ENCODE measurements around the gene CCDC177.

The CCDC177 gene

DNA sequence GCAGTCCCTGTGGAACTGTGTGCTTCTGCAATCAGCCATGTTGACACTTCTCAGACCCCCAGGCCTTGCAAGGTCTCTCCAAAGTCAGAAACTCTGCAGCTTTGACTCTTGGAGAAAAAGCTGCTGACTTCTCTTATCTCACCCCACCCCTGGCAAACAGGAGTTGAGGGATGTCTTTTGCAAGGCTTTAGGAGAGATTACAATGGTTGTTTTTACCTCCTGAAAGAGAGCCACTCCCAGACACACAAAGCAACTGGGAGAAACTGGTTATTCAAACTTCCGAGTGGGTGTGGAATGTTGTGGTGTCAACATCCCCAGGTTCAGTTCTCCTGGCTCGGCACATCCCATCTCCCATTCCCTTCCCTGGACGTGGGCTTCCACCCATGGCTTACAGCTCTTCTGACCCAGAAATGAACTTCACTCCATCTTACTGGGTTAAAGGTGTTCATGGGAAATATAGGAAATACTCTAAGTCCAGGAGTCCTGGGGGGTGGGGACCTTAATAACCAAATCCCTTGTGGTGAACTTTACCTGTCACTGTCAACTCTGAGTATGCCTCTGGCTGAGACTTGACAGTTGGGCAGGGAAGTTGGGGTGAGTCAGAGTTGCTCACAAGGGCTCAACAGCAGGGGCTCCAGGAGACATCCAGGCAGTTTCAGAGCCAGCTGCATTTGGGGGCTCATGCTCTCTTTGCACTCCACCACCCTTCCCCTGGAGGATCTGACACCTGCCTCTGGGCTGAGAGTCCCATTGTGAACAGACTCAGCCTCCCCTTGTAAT, 41.9 kb downstream of the CCDC177 start:
- no peak overlapping the region for H3K4me3 ChIP-seq (replicated peaks; ENCODE audit: low read depth, low read length)
- DNase-seq (ENCODE audit: extremely low read depth, low read depth) = no peak
- TF ChIP-seq, protein P1, sequence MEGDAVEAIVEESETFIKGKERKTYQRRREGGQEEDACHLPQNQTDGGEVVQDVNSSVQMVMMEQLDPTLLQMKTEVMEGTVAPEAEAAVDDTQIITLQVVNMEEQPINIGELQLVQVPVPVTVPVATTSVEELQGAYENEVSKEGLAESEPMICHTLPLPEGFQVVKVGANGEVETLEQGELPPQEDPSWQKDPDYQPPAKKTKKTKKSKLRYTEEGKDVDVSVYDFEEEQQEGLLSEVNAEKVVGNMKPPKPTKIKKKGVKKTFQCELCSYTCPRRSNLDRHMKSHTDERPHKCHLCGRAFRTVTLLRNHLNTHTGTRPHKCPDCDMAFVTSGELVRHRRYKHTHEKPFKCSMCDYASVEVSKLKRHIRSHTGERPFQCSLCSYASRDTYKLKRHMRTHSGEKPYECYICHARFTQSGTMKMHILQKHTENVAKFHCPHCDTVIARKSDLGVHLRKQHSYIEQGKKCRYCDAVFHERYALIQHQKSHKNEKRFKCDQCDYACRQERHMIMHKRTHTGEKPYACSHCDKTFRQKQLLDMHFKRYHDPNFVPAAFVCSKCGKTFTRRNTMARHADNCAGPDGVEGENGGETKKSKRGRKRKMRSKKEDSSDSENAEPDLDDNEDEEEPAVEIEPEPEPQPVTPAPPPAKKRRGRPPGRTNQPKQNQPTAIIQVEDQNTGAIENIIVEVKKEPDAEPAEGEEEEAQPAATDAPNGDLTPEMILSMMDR (IDR thresholded peaks at IDR 0.05; ENCODE audit: low read depth, low read length, missing control alignments) = no peak

DNA sequence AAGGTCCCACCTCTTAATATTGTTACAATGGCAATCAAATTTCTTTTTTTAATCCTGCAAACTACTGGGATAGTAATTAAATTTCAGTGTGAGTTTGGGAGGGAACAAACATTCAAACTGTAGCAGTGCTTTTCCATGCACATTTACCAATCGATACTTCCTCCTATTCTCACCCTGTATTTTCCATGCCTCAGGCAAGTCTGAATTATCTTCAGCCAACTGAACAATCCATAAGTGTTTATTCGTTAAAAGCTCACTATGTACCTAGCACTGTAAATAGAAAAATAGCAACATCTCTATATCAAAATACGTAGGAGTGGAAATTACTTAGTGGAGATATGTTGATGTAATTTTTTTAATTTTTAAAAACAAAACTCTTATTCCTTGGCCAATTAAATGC, 43.5 kb downstream of the CCDC177 start:
- TF ChIP-seq, protein P1 (IDR thresholded peaks at IDR 0.05; ENCODE audit: low read depth, low read length, missing control alignments) = no peak
- H3K4me3 ChIP-seq (replicated peaks; ENCODE audit: low read depth, low read length) = no peak overlapping the region
- DNase-seq (ENCODE audit: extremely low read depth, low read depth) = no peak

DNA sequence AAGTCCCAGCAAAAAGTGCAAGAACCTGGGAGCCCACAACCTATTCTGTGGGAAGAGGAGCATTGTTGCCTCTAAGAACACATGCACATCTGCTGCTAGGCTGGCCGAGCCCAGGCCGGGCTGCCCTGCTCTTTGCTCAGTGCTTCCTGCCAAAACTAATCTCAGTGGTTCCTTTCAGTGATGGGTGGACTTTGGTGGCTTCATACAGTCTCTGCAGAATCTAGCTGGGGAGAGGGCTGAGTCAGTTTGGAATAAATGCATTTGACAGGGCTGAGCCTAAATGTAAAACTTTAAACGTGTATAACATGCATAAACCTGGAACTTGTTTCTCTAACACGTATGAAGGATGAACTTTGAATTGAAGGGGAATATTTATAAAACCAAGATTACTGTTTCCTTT, 44.6 kb downstream of the CCDC177 start:
- no peak overlapping the region for H3K4me3 ChIP-seq (replicated peaks; ENCODE audit: low read depth, low read length)
- TF ChIP-seq, protein P1 (IDR thresholded peaks at IDR 0.05; ENCODE audit: low read depth, low read length, missing control alignments) = no peak
- no peak for DNase-seq (ENCODE audit: extremely low read depth, low read depth)

DNA sequence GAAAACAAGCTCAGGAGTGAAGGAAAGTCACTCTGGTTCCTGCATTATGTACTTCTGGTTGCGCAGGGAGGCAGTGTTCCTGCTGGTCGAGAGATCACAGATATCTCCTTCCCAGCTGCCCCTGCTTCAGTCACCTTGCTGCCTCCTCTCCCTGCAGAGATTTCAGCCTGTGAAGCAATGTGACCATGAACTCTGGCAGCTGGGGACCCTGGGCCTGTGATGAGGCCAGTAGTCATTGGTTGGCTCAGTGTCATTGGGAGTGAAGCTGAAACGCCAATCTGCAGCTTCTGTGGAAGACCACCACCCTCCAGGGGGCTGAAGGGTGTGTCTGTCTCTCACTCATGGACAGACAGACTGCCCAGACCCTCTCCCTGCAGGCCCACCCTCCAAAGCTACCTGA, 45.1 kb downstream of the CCDC177 start:
- H3K4me3 ChIP-seq (replicated peaks; ENCODE audit: low read depth, low read length) = no peak overlapping the region
- TF ChIP-seq, protein P1 (IDR thresholded peaks at IDR 0.05; ENCODE audit: low read depth, low read length, missing control alignments) = no peak
- DNase-seq (ENCODE audit: extremely low read depth, low read depth) = no peak

DNA sequence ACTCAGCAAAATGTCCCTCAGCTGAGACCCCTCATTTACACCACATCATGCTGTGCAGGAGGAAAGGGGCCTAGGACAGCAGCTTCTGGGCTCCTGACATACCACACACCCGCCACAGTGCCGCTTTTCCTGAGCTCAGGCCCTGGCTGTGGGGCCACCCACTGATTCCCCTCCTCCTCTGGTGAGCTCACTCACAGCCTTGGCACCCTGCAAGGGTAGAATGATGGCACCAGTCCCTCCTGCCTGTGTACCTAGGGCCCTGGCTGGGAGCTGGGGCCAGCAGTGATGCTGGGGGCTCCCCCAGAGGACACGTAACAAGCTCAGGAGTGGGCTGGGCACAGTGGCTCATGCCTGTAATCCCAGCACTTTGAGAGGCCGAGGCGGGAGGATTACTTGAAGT, 45.7 kb downstream of the CCDC177 start:
- no peak overlapping the region for H3K4me3 ChIP-seq (replicated peaks; ENCODE audit: low read depth, low read length)
- TF ChIP-seq, protein P1 (IDR thresholded peaks at IDR 0.05; ENCODE audit: low read depth, low read length, missing control alignments) = no peak
- no peak for DNase-seq (ENCODE audit: extremely low read depth, low read depth)

DNA sequence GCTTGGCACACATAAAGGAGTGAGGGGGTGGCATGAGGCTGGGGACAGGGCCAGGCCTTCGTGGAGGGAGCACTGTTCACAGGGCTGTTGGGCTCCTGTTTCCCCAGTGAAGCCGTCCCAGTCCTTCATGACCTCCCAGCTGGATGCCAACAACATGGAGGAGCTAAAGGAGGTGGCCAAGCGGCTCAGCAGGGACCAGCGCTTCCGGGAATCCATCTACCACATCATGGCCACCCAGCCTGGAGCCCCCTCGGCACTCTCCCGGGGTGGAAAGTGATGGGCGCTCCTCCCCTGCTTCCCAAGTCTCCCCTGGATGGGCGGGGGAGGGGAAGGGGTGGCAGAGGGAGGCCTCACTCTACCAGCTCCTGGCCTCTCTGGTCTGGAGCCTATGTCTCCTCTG, 46.5 kb downstream of the CCDC177 start:
- DNase-seq (ENCODE audit: extremely low read depth, low read depth) = no peak
- TF ChIP-seq, protein P1 (IDR thresholded peaks at IDR 0.05; ENCODE audit: low read depth, low read length, missing control alignments) = no peak
- no peak overlapping the region for H3K4me3 ChIP-seq (replicated peaks; ENCODE audit: low read depth, low read length)

DNA sequence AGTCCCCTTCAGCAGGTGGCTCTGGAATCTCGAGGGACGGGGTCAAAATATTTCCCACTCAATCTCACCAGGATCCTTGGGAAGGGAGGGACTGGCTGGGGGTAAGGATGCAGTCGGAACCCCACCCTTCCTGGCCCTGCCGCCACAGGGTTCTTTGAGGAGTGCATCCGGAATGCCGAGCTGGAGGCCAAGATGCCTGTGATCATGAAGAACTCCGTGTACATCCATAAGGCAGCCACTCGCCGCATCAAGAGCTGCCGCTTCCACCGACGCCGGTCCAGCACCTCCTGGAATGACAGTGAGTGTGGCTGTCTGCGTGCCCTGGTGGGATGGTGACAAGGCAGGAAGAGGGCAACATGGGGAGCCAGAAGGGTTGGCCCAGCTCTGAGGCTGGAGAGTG, 47.0 kb downstream of the CCDC177 start:
- TF ChIP-seq, protein P1 (IDR thresholded peaks at IDR 0.05; ENCODE audit: low read depth, low read length, missing control alignments) = no peak
- no peak for DNase-seq (ENCODE audit: extremely low read depth, low read depth)

More for the DNA sequence above, 47.0 kb downstream of the CCDC177 start:
- H3K4me3 ChIP-seq (replicated peaks; ENCODE audit: low read depth, low read length) = no peak overlapping the region

All from HFF-Myc (cell line).